ENCODE results near the gene SMIM7. TPM values are rescaled to one million over a fixed set of nuclear protein-coding genes. Genes with fewer than 3 reads are reported as not detected.
A peak's percentile ranks its signal among the peaks of the same experiment; 100 is the strongest.

SMIM7 gene
- total and polyA plus RNA-seq, 5 donors from 2014 or later = 61.5 to 73.1 (median 66.8) TPM

DNA sequence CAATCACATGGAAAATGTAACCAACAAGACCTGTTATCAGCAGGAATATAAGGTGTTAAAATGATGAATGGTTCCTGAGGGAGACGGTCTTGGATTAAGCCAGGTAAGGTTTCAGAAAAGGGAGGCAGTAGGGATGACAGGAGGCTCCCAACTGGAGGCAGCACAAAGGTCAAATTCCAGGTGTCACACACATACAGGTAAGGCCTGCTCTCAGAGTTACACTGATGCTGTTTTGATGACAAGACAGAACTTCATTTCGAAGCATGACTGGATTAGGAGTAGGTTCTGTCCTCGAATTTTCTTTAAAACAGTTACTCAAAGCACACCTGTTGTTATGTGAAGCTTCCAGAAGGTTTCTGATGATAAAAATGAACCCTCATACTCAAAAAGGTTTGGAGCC, 39.4 kb downstream of the SMIM7 start:
- Histone ChIP-seq H3K4me1 (ENCODE audit: control insufficient read depth, insufficient read depth, low read length, poor library complexity, severe bottlenecking) (peaks cover 32% of the 10 kb centered on the region), H3K27me3 (ENCODE audit: control insufficient read depth, insufficient read depth, low read length) (no peaks in the 10 kb centered on the region), H3K9me3 (ENCODE audit: control insufficient read depth in 2 of 2, low read length in 2 of 2) (no peaks in the 10 kb centered on the region), H3K27ac (ENCODE audit: insufficient read depth, low read length, poor library complexity, severe bottlenecking) (no peak overlapping the region), H3K4me3 (ENCODE audit: low read depth, low read length) (no peak overlapping the region), H3K36me3 (ENCODE audit: control insufficient read depth, insufficient read depth, low read length) (peaks cover 29% of the 10 kb centered on the region)
- Mint-ChIP-seq H3K36me3 (peaks cover 4% of the 10 kb centered on the region), H3K9me3 (no peaks in the 10 kb centered on the region), H3K4me3 (peak overlapping the region in 1 of 4 donors; percentile 76), H3K27me3 (no peaks in the 10 kb centered on the region), H3K4me1 (peaks cover 2 to 90% (median 49%) of the 10 kb centered on the region in 4 donors), H3K27ac (peak overlapping the region in 1 of 3 donors; percentile 51)
- no peak for ATAC-seq (ENCODE audit: low read depth in 2 of 2)
- no peak for DNase-seq

DNA sequence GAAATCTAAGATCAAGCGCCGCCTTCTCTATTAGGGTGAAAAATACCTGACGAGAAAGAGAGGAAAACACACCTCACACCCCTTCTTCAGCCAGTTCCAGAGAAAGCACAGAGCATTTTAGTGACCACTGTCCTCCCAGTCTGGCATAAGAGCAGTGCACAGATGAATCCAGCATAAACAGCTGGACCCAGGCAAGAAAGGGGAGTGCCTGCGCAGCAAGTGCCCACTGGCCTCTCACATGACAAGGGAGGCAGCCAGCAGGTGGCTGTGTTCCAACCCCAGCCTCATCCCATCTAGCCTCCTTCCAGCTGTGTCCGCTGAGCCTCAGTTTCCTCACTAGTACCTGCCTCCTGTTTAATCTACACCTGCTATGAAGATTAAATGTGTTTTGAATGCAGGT, 39.9 kb downstream of the SMIM7 start:
- Mint-ChIP-seq H3K4me3 (no peak overlapping the region), H3K27me3 (no peaks in the 10 kb centered on the region), H3K36me3 (peaks cover under 1% of the 10 kb centered on the region), H3K27ac (no peak overlapping the region), H3K4me1 (peaks cover 0 to 90% (median 48%) of the 10 kb centered on the region in 4 donors), H3K9me3 (no peaks in the 10 kb centered on the region)
- Histone ChIP-seq H3K27ac (ENCODE audit: insufficient read depth, low read length, poor library complexity, severe bottlenecking) (no peak overlapping the region), H3K36me3 (ENCODE audit: control insufficient read depth, insufficient read depth, low read length) (peaks cover 24% of the 10 kb centered on the region), H3K27me3 (ENCODE audit: control insufficient read depth, insufficient read depth, low read length) (no peaks in the 10 kb centered on the region), H3K4me3 (ENCODE audit: low read depth, low read length) (no peak overlapping the region), H3K4me1 (ENCODE audit: control insufficient read depth, insufficient read depth, low read length, poor library complexity, severe bottlenecking) (peaks cover 32% of the 10 kb centered on the region), H3K9me3 (ENCODE audit: control insufficient read depth in 2 of 2, low read length in 2 of 2) (no peaks in the 10 kb centered on the region)
- ATAC-seq (ENCODE audit: low read depth in 2 of 2) = no peak
- no peak for DNase-seq

DNA sequence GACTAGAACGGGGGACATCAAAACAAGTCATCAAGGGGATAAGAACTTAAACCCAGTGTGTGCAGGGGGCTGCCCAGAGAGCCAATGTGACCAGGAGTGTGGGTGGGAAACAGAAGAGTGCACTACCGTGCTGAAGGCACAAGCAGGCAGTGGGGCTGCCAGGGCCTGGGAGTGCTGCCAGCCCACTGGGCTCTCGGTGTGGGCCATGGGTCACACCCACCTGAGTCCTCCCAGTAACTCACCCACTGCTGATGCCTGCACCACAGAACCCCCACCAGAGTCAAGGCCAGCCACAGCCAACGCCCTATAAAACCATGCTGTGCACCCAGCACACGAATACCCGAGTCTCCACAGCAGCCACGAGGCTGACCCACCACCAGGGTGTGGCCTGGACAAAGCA, 40.5 kb downstream of the SMIM7 start:
- Histone ChIP-seq H3K4me3 (ENCODE audit: low read depth, low read length) (no peak overlapping the region), H3K4me1 (ENCODE audit: control insufficient read depth, insufficient read depth, low read length, poor library complexity, severe bottlenecking) (peaks cover 29% of the 10 kb centered on the region), H3K27me3 (ENCODE audit: control insufficient read depth, insufficient read depth, low read length) (no peaks in the 10 kb centered on the region), H3K9me3 (ENCODE audit: control insufficient read depth in 2 of 2, low read length in 2 of 2) (no peaks in the 10 kb centered on the region), H3K36me3 (ENCODE audit: control insufficient read depth, insufficient read depth, low read length) (peaks cover 20% of the 10 kb centered on the region), H3K27ac (ENCODE audit: insufficient read depth, low read length, poor library complexity, severe bottlenecking) (no peak overlapping the region)
- Mint-ChIP-seq H3K27ac (no peak overlapping the region), H3K36me3 (peaks cover 4% of the 10 kb centered on the region), H3K9me3 (no peaks in the 10 kb centered on the region), H3K27me3 (no peaks in the 10 kb centered on the region), H3K4me1 (peaks cover 0 to 88% (median 49%) of the 10 kb centered on the region in 4 donors), H3K4me3 (no peak overlapping the region)
- no peak for ATAC-seq (ENCODE audit: low read depth in 2 of 2)
- DNase-seq = no peak

DNA sequence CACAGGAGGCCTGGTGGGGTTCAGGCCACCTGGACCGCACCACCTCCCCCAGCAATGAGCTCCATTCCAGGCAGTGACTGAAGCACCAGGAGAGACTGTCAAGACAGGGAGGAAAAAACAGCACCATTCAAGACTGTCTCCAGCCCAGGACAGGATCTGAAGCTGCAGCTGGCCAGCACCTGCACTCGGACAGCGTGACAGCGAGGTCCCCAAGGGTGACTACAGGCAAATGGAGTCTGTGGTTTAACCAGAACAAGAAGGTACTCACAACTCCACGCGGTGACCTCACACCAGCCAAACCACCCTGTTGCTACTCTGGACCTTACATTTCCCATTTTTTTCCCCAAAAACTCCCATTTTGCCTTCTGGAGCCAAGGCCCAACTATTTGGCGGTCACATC, 41.7 kb downstream of the SMIM7 start:
- Mint-ChIP-seq H3K4me3 (no peak overlapping the region), H3K36me3 (peaks cover 4% of the 10 kb centered on the region), H3K27ac (peak overlapping the region in 1 of 3 donors; percentile 36), H3K27me3 (no peaks in the 10 kb centered on the region), H3K4me1 (peaks cover 0 to 87% (median 44%) of the 10 kb centered on the region in 4 donors), H3K9me3 (no peaks in the 10 kb centered on the region)
- H3K9me3 ChIP-seq (ENCODE audit: control insufficient read depth in 2 of 2, low read length in 2 of 2) = no peaks in the 10 kb centered on the region
- no peaks in the 10 kb centered on the region for H3K27me3 ChIP-seq (ENCODE audit: control insufficient read depth, insufficient read depth, low read length)
- ATAC-seq (ENCODE audit: low read depth in 2 of 2) = no peak
- peaks cover 13% of the 10 kb centered on the region for H3K36me3 ChIP-seq (ENCODE audit: control insufficient read depth, insufficient read depth, low read length)
- H3K27ac ChIP-seq (ENCODE audit: insufficient read depth, low read length, poor library complexity, severe bottlenecking) = no peak overlapping the region
- DNase-seq = no peak
- peaks cover 29% of the 10 kb centered on the region for H3K4me1 ChIP-seq (ENCODE audit: control insufficient read depth, insufficient read depth, low read length, poor library complexity, severe bottlenecking)
- H3K4me3 ChIP-seq (ENCODE audit: low read depth, low read length) = no peak overlapping the region

DNA sequence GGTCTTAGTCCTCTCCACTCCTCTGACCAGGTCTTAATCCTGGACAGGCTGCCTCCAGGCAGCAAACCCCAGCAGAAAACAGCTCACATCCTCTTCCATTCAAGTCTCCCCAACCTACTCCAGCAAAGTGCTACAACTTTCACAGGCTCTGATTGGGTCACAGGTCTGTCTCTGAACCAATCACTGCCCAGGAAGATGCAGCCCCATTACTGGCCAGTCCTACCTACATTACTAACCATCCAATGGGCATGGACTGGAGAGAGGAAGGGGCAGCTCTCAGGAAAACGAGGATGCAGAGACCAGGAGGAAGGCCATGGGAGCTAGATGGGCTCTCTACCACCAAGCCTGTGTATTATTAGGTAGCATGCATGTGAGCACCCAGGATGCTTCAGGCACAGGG, 44.1 kb downstream of the SMIM7 start:
- peaks cover 29% of the 10 kb centered on the region for H3K4me1 ChIP-seq (ENCODE audit: control insufficient read depth, insufficient read depth, low read length, poor library complexity, severe bottlenecking)
- peak in 1 of 2 donors; percentile 18 for ATAC-seq (ENCODE audit: low read depth in 2 of 2)

DNA sequence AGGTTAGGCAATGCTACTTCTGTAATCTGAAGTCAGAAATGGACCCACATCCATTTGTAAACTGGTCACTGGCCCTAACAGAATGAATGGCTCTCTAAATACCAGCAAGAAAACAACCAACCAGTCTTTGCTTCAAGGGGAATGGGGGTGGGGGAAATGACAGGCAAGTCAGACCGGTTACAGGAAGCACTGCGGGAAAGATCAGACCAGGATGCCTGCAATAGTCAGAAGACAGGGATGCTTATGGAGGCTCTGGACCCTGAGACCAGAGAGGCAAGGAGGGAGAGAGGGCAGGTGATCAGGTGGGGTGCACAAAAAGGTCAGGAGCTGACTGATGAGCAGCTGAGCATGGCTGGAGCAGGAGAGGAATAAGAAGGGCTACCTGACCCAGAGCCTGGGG, 45.0 kb downstream of the SMIM7 start:
- no peak overlapping the region for H3K27ac ChIP-seq (ENCODE audit: insufficient read depth, low read length, poor library complexity, severe bottlenecking)
- no peak for DNase-seq
- no peak overlapping the region for H3K4me3 ChIP-seq (ENCODE audit: low read depth, low read length)
- peaks cover 6 to 89% (median 56%) of the 10 kb centered on the region in 4 donors for H3K4me1 Mint-ChIP-seq
- H3K36me3 ChIP-seq (ENCODE audit: control insufficient read depth, insufficient read depth, low read length) = no peaks in the 10 kb centered on the region
- H3K9me3 Mint-ChIP-seq = no peaks in the 10 kb centered on the region
- no peak for ATAC-seq (ENCODE audit: low read depth in 2 of 2)
- H3K4me3 Mint-ChIP-seq = peak overlapping the region in 3 of 4 donors; percentile 44 to 73 (median 56)
- H3K9me3 ChIP-seq (ENCODE audit: control insufficient read depth in 2 of 2, low read length in 2 of 2) = no peaks in the 10 kb centered on the region
- H3K27ac Mint-ChIP-seq = peak overlapping the region; percentile 47 to 91 (median 84)
- H3K27me3 ChIP-seq (ENCODE audit: control insufficient read depth, insufficient read depth, low read length) = no peaks in the 10 kb centered on the region
- no peaks in the 10 kb centered on the region for H3K27me3 Mint-ChIP-seq
- H3K36me3 Mint-ChIP-seq = peaks cover 4% of the 10 kb centered on the region
- H3K4me1 ChIP-seq (ENCODE audit: control insufficient read depth, insufficient read depth, low read length, poor library complexity, severe bottlenecking) = peaks cover 30% of the 10 kb centered on the region

More for the DNA sequence above, 44.1 kb downstream of the SMIM7 start:
- peaks cover 3% of the 10 kb centered on the region for H3K36me3 ChIP-seq (ENCODE audit: control insufficient read depth, insufficient read depth, low read length)
- H3K27ac Mint-ChIP-seq = peak overlapping the region in 1 of 3 donors; percentile 91
- peaks cover 3 to 91% (median 53%) of the 10 kb centered on the region in 4 donors for H3K4me1 Mint-ChIP-seq
- H3K27ac ChIP-seq (ENCODE audit: insufficient read depth, low read length, poor library complexity, severe bottlenecking) = no peak overlapping the region
- peaks cover 4% of the 10 kb centered on the region for H3K36me3 Mint-ChIP-seq
- H3K9me3 Mint-ChIP-seq = no peaks in the 10 kb centered on the region
- no peak for DNase-seq
- H3K27me3 ChIP-seq (ENCODE audit: control insufficient read depth, insufficient read depth, low read length) = no peaks in the 10 kb centered on the region
- H3K27me3 Mint-ChIP-seq = no peaks in the 10 kb centered on the region
- no peak overlapping the region for H3K4me3 ChIP-seq (ENCODE audit: low read depth, low read length)
- H3K4me3 Mint-ChIP-seq = no peak overlapping the region
- H3K9me3 ChIP-seq (ENCODE audit: control insufficient read depth in 2 of 2, low read length in 2 of 2) = no peaks in the 10 kb centered on the region

DNA sequence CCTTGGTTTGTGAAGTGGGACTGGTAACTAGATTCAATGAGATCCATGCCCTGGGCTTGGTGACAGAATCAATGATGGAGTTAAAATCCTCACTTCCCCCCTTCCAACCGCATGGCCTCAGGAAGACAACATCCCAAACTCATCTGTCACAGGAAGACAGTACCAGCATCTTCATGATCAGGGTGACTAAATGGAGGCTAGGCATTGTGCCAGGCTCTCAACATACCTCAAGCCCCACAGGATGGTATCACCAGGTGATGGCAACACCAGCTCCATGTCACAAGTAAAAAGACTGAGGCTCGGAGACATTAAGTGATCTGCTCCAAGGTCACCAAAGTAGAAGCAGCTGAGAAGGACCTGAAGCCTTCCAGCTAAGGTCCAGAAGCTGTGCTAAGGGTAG, 46.1 kb downstream of the SMIM7 start:
- H3K36me3 Mint-ChIP-seq = peaks cover 4% of the 10 kb centered on the region
- H3K27ac Mint-ChIP-seq = peak overlapping the region in 2 of 3 donors; percentile 58 to 62
- no peak overlapping the region for H3K27ac ChIP-seq (ENCODE audit: insufficient read depth, low read length, poor library complexity, severe bottlenecking)
- no peak overlapping the region for H3K4me3 Mint-ChIP-seq
- ATAC-seq (ENCODE audit: low read depth in 2 of 2) (no peak), DNase-seq (no peak)
- peaks cover 25% of the 10 kb centered on the region for H3K4me1 ChIP-seq (ENCODE audit: control insufficient read depth, insufficient read depth, low read length, poor library complexity, severe bottlenecking)
- H3K9me3 ChIP-seq (ENCODE audit: control insufficient read depth in 2 of 2, low read length in 2 of 2) = no peaks in the 10 kb centered on the region
- H3K4me1 Mint-ChIP-seq = peaks cover 7 to 87% (median 51%) of the 10 kb centered on the region in 4 donors
- no peaks in the 10 kb centered on the region for H3K9me3 Mint-ChIP-seq
- H3K27me3 ChIP-seq (ENCODE audit: control insufficient read depth, insufficient read depth, low read length) = no peaks in the 10 kb centered on the region
- H3K4me3 ChIP-seq (ENCODE audit: low read depth, low read length) = no peak overlapping the region
- no peaks in the 10 kb centered on the region for H3K36me3 ChIP-seq (ENCODE audit: control insufficient read depth, insufficient read depth, low read length)
- no peaks in the 10 kb centered on the region for H3K27me3 Mint-ChIP-seq

DNA sequence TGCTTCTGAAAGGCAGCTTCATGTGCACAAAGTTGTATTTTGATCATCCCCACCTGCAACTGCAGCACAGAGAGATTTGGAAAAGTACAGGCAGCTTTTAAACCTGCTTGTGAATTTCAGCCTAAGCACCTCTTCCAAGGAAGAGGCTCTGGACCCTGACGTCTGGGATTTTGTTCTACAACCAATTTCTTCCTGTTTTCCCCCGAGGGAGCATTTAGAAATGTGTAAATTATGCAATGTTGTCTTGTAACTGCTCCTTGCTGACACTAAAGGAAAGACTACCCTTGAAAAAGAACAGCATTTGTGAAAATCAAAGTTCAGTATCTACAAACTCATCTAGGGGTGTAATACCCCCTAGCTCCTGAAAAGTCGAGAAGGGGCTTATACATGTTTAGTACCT, 47.3 kb downstream of the SMIM7 start:
- no peaks in the 10 kb centered on the region for H3K27me3 ChIP-seq (ENCODE audit: control insufficient read depth, insufficient read depth, low read length)
- H3K4me1 Mint-ChIP-seq = peaks cover 13 to 87% (median 55%) of the 10 kb centered on the region in 4 donors
- no peak overlapping the region for H3K27ac ChIP-seq (ENCODE audit: insufficient read depth, low read length, poor library complexity, severe bottlenecking)
- H3K9me3 Mint-ChIP-seq = no peaks in the 10 kb centered on the region
- H3K4me3 ChIP-seq (ENCODE audit: low read depth, low read length) = no peak overlapping the region
- ATAC-seq (ENCODE audit: low read depth in 2 of 2) (no peak), DNase-seq (no peak)
- H3K27me3 Mint-ChIP-seq = no peaks in the 10 kb centered on the region
- H3K9me3 ChIP-seq (ENCODE audit: control insufficient read depth in 2 of 2, low read length in 2 of 2) = no peaks in the 10 kb centered on the region
- H3K4me1 ChIP-seq (ENCODE audit: control insufficient read depth, insufficient read depth, low read length, poor library complexity, severe bottlenecking) = peaks cover 25% of the 10 kb centered on the region
- no peaks in the 10 kb centered on the region for H3K36me3 ChIP-seq (ENCODE audit: control insufficient read depth, insufficient read depth, low read length)
- H3K27ac Mint-ChIP-seq = peak overlapping the region; percentile 9 to 75 (median 62)
- no peak overlapping the region for H3K4me3 Mint-ChIP-seq
- peaks cover 8% of the 10 kb centered on the region for H3K36me3 Mint-ChIP-seq
